GM18861 (cell line): Measurements from ENCODE around the gene CSGALNACT2.

Experiments
- ATAC-seq: cut with Tn5 transposase; IDR thresholded peaks from one replicate; pipeline ENCODE4 v1.9.1; 2021; ENCODE audit not compliant: unreplicated experiment

The CSGALNACT2 gene

DNA sequence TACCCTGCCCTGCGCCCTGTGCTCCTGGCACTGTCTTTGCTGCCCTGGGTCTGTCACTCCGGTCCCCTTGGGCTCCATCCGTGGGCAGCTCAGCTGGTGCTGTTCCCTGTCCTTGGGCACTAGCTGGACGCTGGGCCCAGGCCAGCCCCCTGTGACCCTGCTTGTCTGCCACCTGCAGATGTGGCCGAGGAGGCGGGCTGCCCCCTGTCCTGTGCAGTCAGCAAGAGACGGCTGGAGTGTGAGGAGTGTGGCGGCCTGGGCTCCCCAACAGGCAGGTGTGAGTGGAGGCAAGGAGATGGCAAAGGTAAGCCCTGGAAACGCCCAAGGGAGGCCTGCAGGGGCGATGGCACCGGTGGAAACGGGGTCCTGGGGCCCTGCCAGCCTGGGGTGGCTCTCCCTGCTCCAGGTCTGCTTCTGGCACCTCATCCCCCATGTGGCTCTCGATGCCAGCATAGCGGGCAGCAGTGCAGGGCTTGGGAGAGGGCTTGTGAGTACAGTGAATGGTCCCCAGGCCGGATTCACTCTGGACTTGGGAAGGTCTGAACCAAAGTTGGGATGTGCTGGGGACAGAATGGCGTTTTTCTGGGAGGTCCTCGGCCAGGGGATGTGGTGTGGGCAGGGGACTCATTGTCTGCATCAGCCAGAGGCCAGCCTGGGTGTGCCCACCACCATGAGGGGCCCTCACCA lies 26.2 kb upstream of the CSGALNACT2 start:
- no peak for ATAC-seq

GRCh38 chr10:43112608-43112961 lies 25.7 kb upstream of the CSGALNACT2 start:
- no peak for ATAC-seq

DNA sequence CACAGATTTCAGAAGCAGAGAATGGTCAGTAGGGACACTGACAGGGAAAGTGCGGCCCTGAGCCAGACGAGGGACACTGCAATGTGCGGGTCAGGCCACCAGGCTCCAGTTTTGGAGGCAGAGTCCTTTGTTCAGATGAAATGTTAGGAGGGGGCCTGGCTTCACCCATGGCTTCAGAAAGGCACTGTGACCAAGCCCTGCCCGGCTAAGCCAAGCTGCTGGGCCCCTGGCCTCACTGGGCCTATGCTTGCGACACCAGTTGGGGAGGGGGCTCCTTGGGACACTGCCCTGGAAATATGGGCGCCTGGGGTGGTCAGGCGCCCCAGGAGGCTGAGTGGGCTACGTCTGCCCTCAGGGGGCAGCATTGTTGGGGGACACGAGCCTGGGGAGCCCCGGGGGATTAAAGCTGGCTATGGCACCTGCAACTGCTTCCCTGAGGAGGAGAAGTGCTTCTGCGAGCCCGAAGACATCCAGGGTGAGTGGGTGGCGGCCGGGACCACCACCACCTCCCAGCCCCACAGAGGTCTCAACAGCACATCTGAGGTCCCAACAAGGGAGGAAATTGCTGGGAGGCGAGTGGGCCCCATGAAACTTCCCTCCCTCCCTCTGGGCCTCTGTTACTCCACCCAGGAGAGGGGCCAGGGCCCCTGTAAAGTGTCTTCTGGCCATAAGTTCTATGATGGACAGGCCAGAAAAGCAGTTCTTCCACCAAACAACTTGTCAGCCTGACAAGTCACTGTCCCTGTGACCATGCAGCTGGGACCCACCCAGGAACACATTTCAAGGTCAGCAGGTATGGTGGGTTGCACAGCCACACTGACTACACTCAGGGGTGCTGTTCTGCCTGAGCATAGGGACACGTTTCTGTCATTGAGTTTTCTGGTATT lies 24.8 kb upstream of the CSGALNACT2 start:
- ATAC-seq, result no peak

GRCh38 chr10:43114088-43114742 lies 24.0 kb upstream of the CSGALNACT2 start:
- no peak for ATAC-seq

DNA sequence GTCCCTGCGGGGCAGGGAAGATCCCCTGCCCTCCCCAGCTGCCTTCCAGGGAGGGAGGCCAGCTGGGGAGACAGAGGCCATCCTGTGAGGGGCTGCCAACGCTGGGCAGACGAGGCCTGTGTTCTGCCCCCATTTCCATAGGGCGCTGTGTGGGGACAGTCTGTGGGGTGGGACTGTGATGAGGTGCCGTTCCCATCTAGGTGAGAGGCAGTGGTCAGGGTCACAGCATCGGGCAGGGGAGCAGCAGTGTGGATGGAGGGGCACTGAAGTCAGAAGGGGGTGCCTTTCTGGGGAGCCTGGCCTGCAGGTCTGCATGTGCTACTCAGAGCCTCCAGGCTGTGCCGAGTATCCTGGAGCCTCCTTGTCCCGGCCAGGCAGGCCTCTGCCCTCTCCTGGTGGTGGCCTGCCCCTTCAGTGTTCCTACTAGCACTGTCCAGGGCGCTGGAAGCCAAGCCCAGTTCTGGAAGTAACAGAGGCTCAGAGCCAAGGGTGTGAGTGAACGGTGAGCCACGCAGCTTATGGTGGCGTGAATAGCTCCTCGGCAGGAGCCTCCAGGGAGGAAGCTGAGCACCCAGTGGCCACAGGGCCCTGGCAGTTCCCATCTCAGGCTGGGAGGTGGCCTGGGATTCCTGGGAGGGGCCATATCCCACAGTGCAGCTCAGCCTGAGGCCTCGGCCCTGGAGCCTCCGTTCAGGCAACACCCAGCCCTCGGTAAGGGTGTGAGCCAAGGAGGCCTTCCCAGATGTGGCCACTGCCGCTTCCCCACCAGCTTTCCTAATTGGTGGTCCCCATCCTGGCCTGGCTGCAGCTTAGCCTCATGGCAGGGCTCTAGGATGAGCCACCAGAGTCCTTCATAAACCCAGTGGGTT lies 23.3 kb upstream of the CSGALNACT2 start:
- ATAC-seq, result no peak

GRCh38 chr10:43115881-43116595 lies 22.2 kb upstream of the CSGALNACT2 start:
- no peak for ATAC-seq

DNA sequence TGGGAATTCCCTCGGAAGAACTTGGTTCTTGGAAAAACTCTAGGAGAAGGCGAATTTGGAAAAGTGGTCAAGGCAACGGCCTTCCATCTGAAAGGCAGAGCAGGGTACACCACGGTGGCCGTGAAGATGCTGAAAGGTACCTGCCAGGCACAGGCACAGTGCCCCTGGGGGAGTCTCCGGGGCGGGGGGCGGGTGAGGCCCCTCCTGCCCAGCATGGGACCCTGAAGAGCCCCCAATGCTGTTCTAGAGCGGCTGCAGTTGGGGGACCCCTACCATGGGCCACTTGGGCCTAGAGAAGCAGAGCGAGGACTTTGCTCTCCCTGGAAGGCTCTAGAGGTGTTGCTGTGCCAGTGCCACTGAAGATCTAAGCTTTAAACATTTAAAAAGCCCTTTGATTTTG lies 21.6 kb upstream of the CSGALNACT2 start:
- no peak for ATAC-seq

- ATAC-seq, result no peak
Observed at GRCh38 chr10:43117031-43117776, 21.0 kb upstream of the CSGALNACT2 start.

- no peak for ATAC-seq
Observed at GRCh38 chr10:43117777-43118583, 20.3 kb upstream of the CSGALNACT2 start.

GRCh38 chr10:43118631-43119415 lies 19.4 kb upstream of the CSGALNACT2 start:
- no peak for ATAC-seq

DNA sequence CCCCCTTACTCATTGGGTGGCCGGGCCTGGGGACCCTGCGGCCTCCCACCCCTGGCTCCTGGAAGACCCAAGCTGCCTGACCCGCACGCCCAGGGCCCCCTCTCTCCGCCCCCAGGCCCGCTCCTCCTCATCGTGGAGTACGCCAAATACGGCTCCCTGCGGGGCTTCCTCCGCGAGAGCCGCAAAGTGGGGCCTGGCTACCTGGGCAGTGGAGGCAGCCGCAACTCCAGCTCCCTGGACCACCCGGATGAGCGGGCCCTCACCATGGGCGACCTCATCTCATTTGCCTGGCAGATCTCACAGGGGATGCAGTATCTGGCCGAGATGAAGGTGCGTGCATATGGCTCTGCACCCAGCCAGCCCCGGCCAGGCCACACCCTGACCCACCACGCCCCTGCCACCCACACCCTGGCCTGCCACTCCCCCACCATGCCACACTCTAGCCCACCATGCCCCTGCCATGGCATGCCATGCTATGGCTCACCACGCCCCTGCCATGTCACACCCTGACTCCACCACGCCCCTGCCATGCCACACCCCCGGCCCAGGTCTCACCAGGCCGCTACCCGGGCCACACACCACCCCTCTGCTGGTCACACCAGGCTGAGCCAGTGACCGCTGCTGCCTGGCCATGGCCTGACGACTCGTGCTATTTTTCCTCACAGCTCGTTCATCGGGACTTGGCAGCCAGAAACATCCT lies 18.7 kb upstream of the CSGALNACT2 start:
- ATAC-seq, result no peak

DNA sequence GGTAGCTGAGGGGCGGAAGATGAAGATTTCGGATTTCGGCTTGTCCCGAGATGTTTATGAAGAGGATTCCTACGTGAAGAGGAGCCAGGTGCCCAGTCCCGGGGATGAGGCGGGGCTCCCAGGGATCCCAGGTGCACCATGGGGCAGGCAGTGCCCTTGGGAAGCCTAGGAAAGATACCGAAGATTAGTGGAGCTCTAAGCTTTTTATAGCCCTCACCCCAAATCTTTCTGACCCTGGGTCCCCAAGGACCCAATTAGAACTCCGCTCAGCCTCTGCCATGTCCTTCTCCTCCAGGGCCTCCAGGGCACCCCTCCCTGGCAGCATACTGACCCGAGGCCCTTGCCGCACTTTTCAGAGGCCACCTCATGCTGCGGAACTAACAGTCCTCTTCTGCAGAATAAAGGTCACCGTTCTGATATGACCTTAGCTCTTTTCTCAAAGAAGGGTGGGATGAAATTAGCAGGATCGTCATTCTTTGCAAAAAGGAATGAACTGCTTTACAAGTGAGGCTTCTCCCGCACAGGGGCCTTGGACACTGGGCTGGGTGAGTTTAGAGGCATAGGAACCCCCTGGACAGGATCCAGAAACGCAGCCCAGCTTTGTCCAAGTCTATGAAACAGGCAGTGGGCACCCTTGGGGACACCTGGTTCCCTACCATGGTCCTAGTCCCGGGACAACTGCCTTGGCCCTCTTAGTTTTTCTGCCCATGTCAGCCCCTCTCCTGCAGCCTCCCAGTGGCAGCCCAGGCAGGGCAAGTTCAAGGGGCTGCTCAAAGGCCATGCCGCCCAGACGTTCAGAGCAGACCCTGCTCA lies 17.9 kb upstream of the CSGALNACT2 start:
- ATAC-seq, result no peak

- ATAC-seq, result peak; percentile 95
Observed at GRCh38 chr10:43120929-43121314, 17.3 kb upstream of the CSGALNACT2 start.

DNA sequence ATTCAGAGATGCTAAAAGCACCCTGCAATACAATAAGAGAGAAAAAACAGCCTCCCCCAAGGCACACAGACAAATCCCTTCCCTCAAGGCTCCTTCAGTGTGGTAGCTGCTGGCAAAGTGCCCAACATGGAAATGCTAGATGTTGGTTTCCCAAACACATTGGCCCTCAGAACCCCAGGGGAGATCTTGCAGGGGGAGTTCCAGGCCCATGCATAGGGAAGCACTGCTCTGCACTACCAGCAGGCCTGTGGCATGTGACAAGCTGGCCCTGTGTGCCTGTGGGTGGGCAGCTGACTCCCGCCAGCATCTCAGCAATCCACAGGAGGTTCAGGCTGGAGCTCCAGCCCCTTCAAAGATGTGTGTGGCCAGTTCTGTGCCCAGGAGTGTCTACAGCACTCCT lies 16.8 kb upstream of the CSGALNACT2 start:
- ATAC-seq, result no peak

GRCh38 chr10:43122096-43122495 lies 16.1 kb upstream of the CSGALNACT2 start:
- ATAC-seq, result no peak

- no peak for ATAC-seq
Observed at GRCh38 chr10:43122826-43123225, 15.4 kb upstream of the CSGALNACT2 start.
